MM.1S (cell line): Measurements from ENCODE around the gene FCHSD2.
"Not testable (repeated sequence)": the region's sequence is repeated elsewhere in the genome, so short reads cannot be mapped to it uniquely, and the experiment has no call there.

Experiments
- CTCF ChIP-seq: fragments of 300-600 bp; sonication (generic); IDR thresholded peaks from 2 replicates; pipeline ENCODE4 v1.5.1; 2016; ENCODE audit warnings: antibody characterized with exemption, low read length, mixed read lengths
- EZH2 ChIP-seq: fragments of 300-600 bp; sonication (generic); optimal IDR thresholded peaks from 2 replicates; pipeline ENCODE3; 2017; ENCODE audit warnings: low read depth, mild to moderate bottlenecking, antibody characterized with exemption, low read length, mixed read lengths
- EZH2phosphoT487 ChIP-seq: fragments of 300-600 bp; sonication (generic); IDR thresholded peaks from 2 replicates; pipeline ENCODE4 v1.6.1; 2018; ENCODE audit warnings: antibody characterized with exemption, low read length

DNA sequence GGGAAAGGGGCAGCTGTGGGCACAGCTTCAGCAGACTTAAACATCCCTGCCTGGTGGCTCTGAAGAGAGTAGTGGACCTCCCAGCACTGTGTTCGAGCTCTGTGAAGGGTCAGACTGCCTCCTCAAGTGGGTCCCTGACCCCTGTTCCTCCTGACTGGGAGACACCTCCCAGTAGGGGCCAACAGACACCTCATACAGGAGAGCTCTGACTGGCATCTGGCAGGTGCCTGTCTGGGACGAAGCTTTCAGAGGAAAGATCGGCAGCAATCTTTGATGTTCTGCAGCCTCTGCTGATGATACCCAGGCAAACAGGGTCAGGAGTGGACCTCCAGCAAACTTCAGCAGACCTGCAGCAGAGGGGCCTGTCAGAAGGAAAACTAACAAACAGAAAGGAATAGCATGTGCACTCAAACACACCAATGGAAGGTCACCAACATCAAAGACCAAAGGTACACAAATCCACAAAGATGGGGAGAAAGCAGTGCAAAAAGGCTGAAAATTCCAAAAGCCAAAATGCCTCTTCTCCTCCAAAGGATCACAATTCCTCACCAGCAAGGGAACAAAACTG is 80.2 kb downstream of the FCHSD2 start:
- not testable (repeated sequence) for TF ChIP-seq CTCF, EZH2, EZH2phosphoT487
